HepG2 (cell line): ENCODE data around the gene CAPN10. TPM values are rescaled to one million over a fixed set of nuclear protein-coding genes. Genes with fewer than 3 reads are reported as not detected.

Experiments
- AFF4 ChIP-seq: sonication (generic); formaldehyde crosslinking; IDR thresholded peaks from 2 replicates; pipeline ENCODE4 v1.4.0; 2020; ENCODE audit warnings: missing genetic modification reagents
- ATF7-NPFF ChIP-seq: sonication (generic); formaldehyde crosslinking; IDR thresholded peaks from 2 replicates; pipeline ENCODE4 v1.8.1; 2023; ENCODE audit warnings: mild to moderate bottlenecking, low read depth, missing genetic modification reagents, moderate library complexity
- CBFB ChIP-seq: sonication (generic); formaldehyde crosslinking; IDR thresholded peaks from 2 replicates; pipeline ENCODE4 v1.4.0; 2020; ENCODE audit warnings: missing genetic modification reagents
- SKI ChIP-seq: fragments of 450-650 bp; IDR thresholded peaks from one replicate; pipeline ENCODE4 v1.6.1; 2018; ENCODE audit warnings: mild to moderate bottlenecking; ENCODE audit not compliant: partially characterized antibody
- ZBTB8A ChIP-seq: sonication (generic); formaldehyde crosslinking; IDR thresholded peaks from 2 replicates; pipeline ENCODE4 v1.4.0; 2020; ENCODE audit warnings: mild to moderate bottlenecking, low read depth, missing genetic modification reagents, borderline replicate concordance
- ZNF124 ChIP-seq: sonication (generic); formaldehyde crosslinking; IDR thresholded peaks from 2 replicates; pipeline ENCODE4 v1.4.0; 2020; ENCODE audit warnings: missing genetic modification reagents
- ZNF264 ChIP-seq: sonication (generic); formaldehyde crosslinking; IDR thresholded peaks from 2 replicates; pipeline ENCODE4 v1.4.0; 2020; ENCODE audit warnings: missing genetic modification reagents
- ZNF501 ChIP-seq: sonication (generic); formaldehyde crosslinking; IDR thresholded peaks from 2 replicates; pipeline ENCODE4 v1.5.1; 2020; ENCODE audit warnings: mild to moderate bottlenecking, moderate library complexity, missing genetic modification reagents
- ZNF678 ChIP-seq: sonication (generic); formaldehyde crosslinking; IDR thresholded peaks from 2 replicates; pipeline ENCODE4 v1.4.0; 2020; ENCODE audit warnings: mild to moderate bottlenecking, missing genetic modification reagents
- ZNF713 ChIP-seq: sonication (generic); formaldehyde crosslinking; IDR thresholded peaks from 2 replicates; pipeline ENCODE4 v1.4.0; 2020; ENCODE audit warnings: mild to moderate bottlenecking, missing genetic modification reagents
- ZNF788 ChIP-seq: sonication (generic); formaldehyde crosslinking; IDR thresholded peaks from 2 replicates; pipeline ENCODE4 v1.5.0; 2020; ENCODE audit warnings: mild to moderate bottlenecking, missing genetic modification reagents, borderline replicate concordance
- ZNF792 ChIP-seq: IDR thresholded peaks from 2 replicates; pipeline ENCODE4 v1.6.1; 2016
- polyA plus RNA-seq, 8 experiments: library from polyadenylated mRNA; depleted of rRNA in 3 of 8; stranded (reverse) in 7 of 8; unstranded in 1 of 8; fragments of >200 nt; fragmentation: Illumina TruSeq in 4 of 8; extraction: Trizol in 4 of 8; gene quantifications; 2 replicates each; pipeline versions ENCODE4 v1.2.1 to v1.2.3, GENCODE V29; 2011 to 2016; ENCODE audit warnings: low read depth in 4 of 8, missing spikeins in 1 of 8, mixed read lengths in 1 of 8; ENCODE audit not compliant: insufficient read depth in 1 of 8
- total RNA-seq, 5 experiments: library from RNA; depleted of rRNA; stranded (reverse); fragments of >200 nt; fragmentation: Illumina TruSeq; extraction: Trizol; gene quantifications; 2 replicates each; pipeline ENCODE4 v1.2.3, GENCODE V29; 2016; ENCODE audit warnings: low read depth in 1 of 5
- TF ChIP-seq, protein P1 (sequence below): sonication (generic); formaldehyde crosslinking; IDR thresholded peaks from 2 replicates; pipeline ENCODE4 v1.4.0; 2020; ENCODE audit warnings: missing genetic modification reagents
- TF ChIP-seq, protein P2 (sequence below): sonication (generic); formaldehyde crosslinking; IDR thresholded peaks from 2 replicates; pipeline ENCODE4 v1.5.1; 2020; ENCODE audit warnings: missing genetic modification reagents, mild to moderate bottlenecking, borderline replicate concordance
- TF ChIP-seq, protein P3 (sequence below): sonication (generic); formaldehyde crosslinking; IDR thresholded peaks from 2 replicates; pipeline ENCODE4 v1.4.0; 2020; ENCODE audit warnings: mild to moderate bottlenecking, missing genetic modification reagents, borderline replicate concordance
- TF ChIP-seq, protein P4 (sequence below): sonication (generic); formaldehyde crosslinking; IDR thresholded peaks from 2 replicates; pipeline ENCODE4 v1.5.0; 2020; ENCODE audit warnings: missing genetic modification reagents, mild to moderate bottlenecking, borderline replicate concordance

CAPN10 gene
- total and polyA plus RNA-seq, 2 of the 13 experiments (the other 11 are each of a cell fraction or from before 2014, with no cell fraction given) = 27.6 to 32.4 TPM

DNA sequence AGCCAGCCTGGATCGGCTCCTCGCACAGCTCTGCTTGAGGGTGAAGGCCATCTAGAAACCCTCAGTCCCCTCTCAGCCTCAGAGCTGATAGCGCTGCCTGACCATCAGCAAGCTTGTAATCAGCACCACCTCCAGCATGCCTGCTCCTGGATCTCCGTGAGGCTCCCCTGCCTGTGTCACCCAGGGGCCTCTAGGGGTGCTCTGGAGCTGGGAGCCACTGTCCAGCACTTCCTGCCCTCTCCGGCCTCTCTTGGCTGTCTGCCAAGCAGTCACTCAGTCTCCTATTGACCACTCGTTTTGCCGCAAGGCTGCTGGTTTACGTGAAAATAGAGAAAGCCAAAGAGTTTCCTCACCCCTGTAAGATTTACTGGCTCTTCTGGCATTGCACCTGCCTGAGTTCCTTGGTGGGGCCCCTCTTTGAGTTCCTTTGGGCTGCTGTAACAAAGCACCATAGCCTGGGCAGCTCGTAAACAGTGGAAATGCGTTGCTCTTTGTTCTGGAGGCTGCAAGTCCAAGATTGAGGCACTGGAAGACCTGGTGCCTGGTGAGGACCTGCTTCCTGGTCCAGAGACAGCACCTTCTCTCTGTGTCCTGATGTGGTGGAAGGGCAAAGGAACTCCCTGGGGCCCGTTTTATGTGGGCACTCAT lies 17.9 kb downstream of the CAPN10 start (continued):
- TF ChIP-seq, protein P1, sequence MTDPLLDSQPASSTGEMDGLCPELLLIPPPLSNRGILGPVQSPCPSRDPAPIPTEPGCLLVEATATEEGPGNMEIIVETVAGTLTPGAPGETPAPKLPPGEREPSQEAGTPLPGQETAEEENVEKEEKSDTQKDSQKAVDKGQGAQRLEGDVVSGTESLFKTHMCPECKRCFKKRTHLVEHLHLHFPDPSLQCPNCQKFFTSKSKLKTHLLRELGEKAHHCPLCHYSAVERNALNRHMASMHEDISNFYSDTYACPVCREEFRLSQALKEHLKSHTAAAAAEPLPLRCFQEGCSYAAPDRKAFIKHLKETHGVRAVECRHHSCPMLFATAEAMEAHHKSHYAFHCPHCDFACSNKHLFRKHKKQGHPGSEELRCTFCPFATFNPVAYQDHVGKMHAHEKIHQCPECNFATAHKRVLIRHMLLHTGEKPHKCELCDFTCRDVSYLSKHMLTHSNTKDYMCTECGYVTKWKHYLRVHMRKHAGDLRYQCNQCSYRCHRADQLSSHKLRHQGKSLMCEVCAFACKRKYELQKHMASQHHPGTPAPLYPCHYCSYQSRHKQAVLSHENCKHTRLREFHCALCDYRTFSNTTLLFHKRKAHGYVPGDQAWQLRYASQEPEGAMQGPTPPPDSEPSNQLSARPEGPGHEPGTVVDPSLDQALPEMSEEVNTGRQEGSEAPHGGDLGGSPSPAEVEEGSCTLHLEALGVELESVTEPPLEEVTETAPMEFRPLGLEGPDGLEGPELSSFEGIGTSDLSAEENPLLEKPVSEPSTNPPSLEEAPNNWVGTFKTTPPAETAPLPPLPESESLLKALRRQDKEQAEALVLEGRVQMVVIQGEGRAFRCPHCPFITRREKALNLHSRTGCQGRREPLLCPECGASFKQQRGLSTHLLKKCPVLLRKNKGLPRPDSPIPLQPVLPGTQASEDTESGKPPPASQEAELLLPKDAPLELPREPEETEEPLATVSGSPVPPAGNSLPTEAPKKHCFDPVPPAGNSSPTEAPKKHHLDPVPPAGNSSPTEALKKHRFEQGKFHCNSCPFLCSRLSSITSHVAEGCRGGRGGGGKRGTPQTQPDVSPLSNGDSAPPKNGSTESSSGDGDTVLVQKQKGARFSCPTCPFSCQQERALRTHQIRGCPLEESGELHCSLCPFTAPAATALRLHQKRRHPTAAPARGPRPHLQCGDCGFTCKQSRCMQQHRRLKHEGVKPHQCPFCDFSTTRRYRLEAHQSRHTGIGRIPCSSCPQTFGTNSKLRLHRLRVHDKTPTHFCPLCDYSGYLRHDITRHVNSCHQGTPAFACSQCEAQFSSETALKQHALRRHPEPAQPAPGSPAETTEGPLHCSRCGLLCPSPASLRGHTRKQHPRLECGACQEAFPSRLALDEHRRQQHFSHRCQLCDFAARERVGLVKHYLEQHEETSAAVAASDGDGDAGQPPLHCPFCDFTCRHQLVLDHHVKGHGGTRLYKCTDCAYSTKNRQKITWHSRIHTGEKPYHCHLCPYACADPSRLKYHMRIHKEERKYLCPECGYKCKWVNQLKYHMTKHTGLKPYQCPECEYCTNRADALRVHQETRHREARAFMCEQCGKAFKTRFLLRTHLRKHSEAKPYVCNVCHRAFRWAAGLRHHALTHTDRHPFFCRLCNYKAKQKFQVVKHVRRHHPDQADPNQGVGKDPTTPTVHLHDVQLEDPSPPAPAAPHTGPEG (CRISPR knock-in tag) = no peak
- TF ChIP-seq CBFB (CRISPR knock-in tag) (0 out of 2 replicates have a peak, but pooled peaks have one; percentile 15), ZNF501 (CRISPR knock-in tag) (no peak), ZNF264 (CRISPR knock-in tag) (peak; percentile 60; the same call in 1 of the 2 replicates), ZNF713 (CRISPR knock-in tag) (no peak), ZNF678 (CRISPR knock-in tag) (no peak), ZNF124 (CRISPR knock-in tag) (peak; percentile 81; the same call in 1 of the 2 replicates), ZNF792 (CRISPR knock-in tag) (peak; percentile 97), AFF4 (CRISPR knock-in tag) (no peak), ZBTB8A (no peak), ATF7-NPFF (CRISPR knock-in tag) (peak; percentile 63), SKI (peak; percentile 82), ZNF788 (CRISPR knock-in tag) (peak; percentile 41)
- TF ChIP-seq, protein P2, sequence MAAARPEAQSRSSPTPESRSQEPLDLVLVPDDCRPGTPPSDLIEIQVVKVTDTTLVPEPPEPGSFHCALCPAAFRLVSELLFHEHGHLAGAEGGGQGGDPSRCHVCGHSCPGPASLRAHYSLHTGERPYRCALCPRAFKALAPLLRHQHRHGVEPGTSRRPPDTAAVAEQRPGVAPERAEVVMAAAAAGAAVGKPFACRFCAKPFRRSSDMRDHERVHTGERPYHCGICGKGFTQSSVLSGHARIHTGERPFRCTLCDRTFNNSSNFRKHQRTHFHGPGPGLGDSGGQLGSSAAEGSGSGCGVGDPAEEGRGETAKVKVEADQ (CRISPR knock-in tag) = no peak
- TF ChIP-seq, protein P3, sequence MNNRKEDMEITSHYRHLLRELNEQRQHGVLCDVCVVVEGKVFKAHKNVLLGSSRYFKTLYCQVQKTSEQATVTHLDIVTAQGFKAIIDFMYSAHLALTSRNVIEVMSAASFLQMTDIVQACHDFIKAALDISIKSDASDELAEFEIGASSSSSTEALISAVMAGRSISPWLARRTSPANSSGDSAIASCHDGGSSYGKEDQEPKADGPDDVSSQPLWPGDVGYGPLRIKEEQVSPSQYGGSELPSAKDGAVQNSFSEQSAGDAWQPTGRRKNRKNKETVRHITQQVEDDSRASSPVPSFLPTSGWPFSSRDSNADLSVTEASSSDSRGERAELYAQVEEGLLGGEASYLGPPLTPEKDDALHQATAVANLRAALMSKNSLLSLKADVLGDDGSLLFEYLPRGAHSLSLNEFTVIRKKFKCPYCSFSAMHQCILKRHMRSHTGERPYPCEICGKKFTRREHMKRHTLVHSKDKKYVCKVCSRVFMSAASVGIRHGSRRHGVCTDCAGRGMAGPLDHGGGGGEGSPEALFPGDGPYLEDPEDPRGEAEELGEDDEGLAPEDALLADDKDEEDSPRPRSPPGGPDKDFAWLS = no peak
- TF ChIP-seq, protein P4, sequence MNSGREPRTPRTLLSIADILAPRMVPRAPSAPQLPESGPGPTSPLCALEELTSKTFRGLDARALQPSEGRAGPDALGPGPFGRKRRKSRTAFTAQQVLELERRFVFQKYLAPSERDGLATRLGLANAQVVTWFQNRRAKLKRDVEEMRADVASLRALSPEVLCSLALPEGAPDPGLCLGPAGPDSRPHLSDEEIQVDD = no peak
